GM23338 (cell line): ENCODE data around the gene BRME1.

Source experiments
- CTCF ChIP-seq, 2 experiments: fragments of 200-600 bp in 1 of 2; sonication (generic) in 1 of 2; conservative IDR thresholded peaks; 2 replicates each; pipeline versions ENCODE4 v1.5.1 to v1.6.1; 2016 to 2017; ENCODE audit warnings: antibody characterized with exemption in 2 of 2, low read depth in 2 of 2, mild to moderate bottlenecking in 2 of 2, moderate library complexity in 1 of 2
- EZH2 ChIP-seq: fragments of 200-600 bp; sonication (generic); IDR thresholded peaks from one replicate; pipeline ENCODE4 v1.8.0; 2017; ENCODE audit warnings: antibody characterized with exemption, mild to moderate bottlenecking, low read depth; ENCODE audit not compliant: unreplicated experiment
- EZH2phosphoT487 ChIP-seq: fragments of 200-600 bp; sonication (generic); IDR thresholded peaks from one replicate; pipeline ENCODE4 v1.8.1; 2018; ENCODE audit warnings: antibody characterized with exemption; ENCODE audit not compliant: unreplicated experiment
- POLR2AphosphoS5 ChIP-seq: IDR thresholded peaks from 2 replicates; pipeline ENCODE4 v1.6.1; 2016; ENCODE audit warnings: antibody characterized with exemption, low read depth

GRCh38 chr19:13954185-13954584 is 48.3 kb upstream of the BRME1 start:
- no peak for TF ChIP-seq EZH2
- no peak for TF ChIP-seq CTCF (conservative IDR thresholded peaks at IDR 0.05; ENCODE audit: low read depth in 2 of 2)
- TF ChIP-seq POLR2AphosphoS5: no peak
- no peak for TF ChIP-seq EZH2phosphoT487
